ENCODE measurements around the gene SNAP25.

GRCh38 chr20:10282979-10283456 is 64.4 kb downstream of the SNAP25 start:
- TF ChIP-seq CTCF (IDR thresholded peaks at IDR 0.05 in 2 of 3, conservative IDR thresholded peaks at IDR 0.05 in 1 of 3; ENCODE audit: control insufficient read depth in 2 of 3, extremely low read depth in 1 of 3, insufficient read depth in 1 of 3, low read depth in 3 of 3, low read length in 3 of 3): no peak
- TF ChIP-seq ZNF274 (IDR thresholded peaks at IDR 0.05; ENCODE audit: insufficient read depth, insufficient read length): no peak
- TF ChIP-seq MEF2A (IDR thresholded peaks at IDR 0.05; ENCODE audit: insufficient read depth, low read depth, low read length): no peak
- TF ChIP-seq TCF3 (IDR thresholded peaks at IDR 0.05; ENCODE audit: borderline replicate concordance, insufficient read depth, low read depth, low read length): no peak
- TF ChIP-seq BHLHE40 (IDR thresholded peaks at IDR 0.05; ENCODE audit: borderline replicate concordance in 1 of 2, low read depth in 2 of 2, low read length in 1 of 2): no peak
- TF ChIP-seq PRDM15 (CRISPR knock-in tag; IDR thresholded peaks at IDR 0.05): no peak
- no peak for TF ChIP-seq REST (IDR thresholded peaks at IDR 0.05; ENCODE audit: low read depth, low read length)
- no peak for TF ChIP-seq POLR2A (IDR thresholded peaks at IDR 0.05; ENCODE audit: low read depth, low read length)
- TF ChIP-seq E2F4 (IDR thresholded peaks at IDR 0.05; ENCODE audit: low read depth, low read length): no peak
